Sigmoid colon (tissue), 7 donors: Measurements from ENCODE around the gene VGF. TPM values are rescaled to one million over a fixed set of nuclear protein-coding genes. Genes with fewer than 3 reads are reported as not detected.
"Not testable (repeated sequence)": the region's sequence is repeated elsewhere in the genome, so short reads cannot be mapped to it uniquely, and the experiment has no call there.

Source experiments
- DNase-seq: peaks from one replicate; pipeline ENCODE4 v3.0.0-alpha.2; 2019
- H3K27ac ChIP-seq, 4 donors: fragments of 200-600 bp; sonication (generic); one replicate each; pipeline ENCODE4 v1.5.1; 2016 to 2019; ENCODE audit warnings: mild to moderate bottlenecking in 1 of 4
- H3K27me3 ChIP-seq, 3 donors: fragments of 200-600 bp; sonication (generic); one replicate each; pipeline ENCODE4 v1.5.1; 2019; ENCODE audit warnings: mild to moderate bottlenecking in 1 of 3
- H3K36me3 ChIP-seq, 4 donors: fragments of 200-600 bp; sonication (generic); one replicate each; pipeline ENCODE4 v1.5.1; 2016 to 2019
- H3K4me1 ChIP-seq, 4 donors: fragments of 200-600 bp; sonication (generic); one replicate each; pipeline ENCODE4 v1.5.1; 2017 to 2019
- H3K4me3 ChIP-seq, 4 donors: fragments of 200-600 bp; sonication (generic); one replicate each; pipeline ENCODE4 v1.5.1; 2017 to 2019; ENCODE audit warnings: mild to moderate bottlenecking in 2 of 4, moderate library complexity in 1 of 4
- H3K9me3 ChIP-seq, 4 donors: fragments of 200-600 bp in 3 of 4; sonication (generic) in 3 of 4; one replicate each; pipeline versions ENCODE4 v1.5.1 to v1.6.1; 2013 to 2019
- CTCF ChIP-seq, 4 experiments: fragments of 450-650 bp in 3 of 4; fragments of 200-600 bp in 1 of 4; IDR thresholded peaks; one replicate each; pipeline ENCODE4 v1.5.1; 2016 to 2019; ENCODE audit warnings: antibody characterized with exemption in 4 of 4, mild to moderate bottlenecking in 3 of 4, moderate library complexity in 2 of 4
- EP300 ChIP-seq, 4 donors: sonication (generic); formaldehyde crosslinking; IDR thresholded peaks; one replicate each; pipeline ENCODE4 v1.6.1; 2017; ENCODE audit warnings: antibody characterized with exemption in 4 of 4
- POLR2A ChIP-seq, 2 donors: fragments of 450-650 bp; IDR thresholded peaks; one replicate each; pipeline ENCODE4 v1.6.1; 2016; ENCODE audit warnings: antibody characterized with exemption in 2 of 2, mild to moderate bottlenecking in 2 of 2, moderate library complexity in 2 of 2
- POLR2AphosphoS5 ChIP-seq, 4 donors: sonication (generic); formaldehyde crosslinking; IDR thresholded peaks; one replicate each; pipeline ENCODE4 v1.6.1; 2017; ENCODE audit warnings: antibody characterized with exemption in 4 of 4
- WGBS, 2 donors: extraction: QIAGEN DNeasy Blood & Tissue Kit; methylation state at CpG; one replicate each; pipeline ENCODE4 v1.1.7; 2013; 5-methylcytosine and 5-hydroxymethylcytosine counted together
- intact Hi-C: fragments of 100-400 bp; cut with DNase I; formaldehyde crosslinking; loops from one replicate; pipeline ENCODE4 v1.15.1; 2023
- polyA plus RNA-seq, 3 donors: library from polyadenylated mRNA; stranded (reverse); fragments of 200-250 nt; gene quantifications; one replicate each; pipeline ENCODE4 v1.2.3, GENCODE V29; 2013
- total RNA-seq, 4 donors: library from RNA; depleted of rRNA; stranded (reverse); fragments of >200 nt; gene quantifications; one replicate each; pipeline ENCODE4 v1.1.0, GENCODE V29; 2016
- donor health status: healthy with polysubstance abuse.
- donor health status: Bipolar disorder and iron deficiency.
- donor health status: healthy.

The VGF gene
- total and polyA plus RNA-seq, 7 donors, result 0.54 to 0.68 (median 0.55) TPM; not detected in 4

- Histone ChIP-seq H3K9me3 (no peaks in the 10 kb centered on the region), H3K36me3 (peaks cover 0 to 11% (median 0%) of the 10 kb centered on the region in 4 donors), H3K27ac (no peak overlapping the region), H3K4me1 (peaks cover 0 to 11% (median 10%) of the 10 kb centered on the region in 4 donors), H3K4me3 (peak overlapping the region in 2 of 4 donors; percentile 5 to 7), H3K27me3 (peaks cover 19 to 70% (median 33%) of the 10 kb centered on the region in 3 donors)
- intact Hi-C loops, result no loop called here
- DNase-seq, result no peak
- 11% methylated on average over 75 of the region's 75 CpGs for WGBS, 2 donors
- TF ChIP-seq POLR2A (IDR thresholded peaks at IDR 0.05) (peak in 1 of 2 donors; percentile 16), POLR2AphosphoS5 (IDR thresholded peaks at IDR 0.05) (no peak)
These were observed 36.6 kb upstream of the VGF start for GRCh38 chr7:101201695-101202602.

GRCh38 chr7:101200862-101201599 lies 35.7 kb upstream of the VGF start, which contains the start of gene MOGAT3:
MOGAT3 (minus strand) TSS chr7:101201036; CDS start chr7:101200854, 182 bp downstream.
- H3K36me3 ChIP-seq, result peaks cover 0 to 2% (median 0%) of the 10 kb centered on the region in 4 donors
- H3K27me3 ChIP-seq, result peaks cover 19 to 79% (median 33%) of the 10 kb centered on the region in 3 donors
- peak within 1 kb of the TSS in 2 of 4 donors; percentile 5 to 7 for H3K4me3 ChIP-seq
- TF ChIP-seq CTCF (IDR thresholded peaks at IDR 0.05) (no peak), POLR2A (IDR thresholded peaks at IDR 0.05) (peak in 1 of 2 donors; percentile 47)
- no peaks in the 10 kb centered on the region for H3K9me3 ChIP-seq
- intact Hi-C loops, result no loop called here
- no peak for DNase-seq
- 6 to 23% methylated on average over 21 of the region's 21 CpGs for WGBS, 2 donors
- peaks cover 0 to 11% (median 10%) of the 10 kb centered on the region in 4 donors for H3K4me1 ChIP-seq
- H3K27ac ChIP-seq, result no peak within 1 kb of the TSS

- DNase-seq, result no peak
- WGBS, 2 donors, result 67 to 77% methylated on average over 2 of the region's 2 CpGs
- H3K4me3 ChIP-seq, result no peak overlapping the region
- intact Hi-C loops, result no loop called here
- H3K9me3 ChIP-seq, result no peaks in the 10 kb centered on the region
- H3K27ac ChIP-seq, result no peak overlapping the region
- no peak for TF ChIP-seq POLR2A (IDR thresholded peaks at IDR 0.05)
- no peak for TF ChIP-seq EP300 (IDR thresholded peaks at IDR 0.05)
- TF ChIP-seq POLR2AphosphoS5 (IDR thresholded peaks at IDR 0.05), result no peak
- no peak for TF ChIP-seq CTCF (IDR thresholded peaks at IDR 0.05)
- H3K36me3 ChIP-seq, result no peaks in the 10 kb centered on the region
- peaks cover 19 to 85% (median 33%) of the 10 kb centered on the region in 3 donors for H3K27me3 ChIP-seq
- peaks cover 0 to 11% (median 10%) of the 10 kb centered on the region in 4 donors for H3K4me1 ChIP-seq
These were observed 35.1 kb upstream of the VGF start for GRCh38 chr7:101200504-101200861.

- H3K9me3 ChIP-seq, DNase-seq, H3K36me3 ChIP-seq, H3K4me3 ChIP-seq, H3K27ac ChIP-seq: not testable (repeated sequence)
- peaks cover 0 to 11% (median 10%) of the 10 kb centered on the region in 4 donors for H3K4me1 ChIP-seq
- intact Hi-C loops, result loop anchor here (10.0 kb wide), 1 partner anchor 55 kb away; no protein-coding TSS in a partner anchor
- peaks cover 19 to 89% (median 33%) of the 10 kb centered on the region in 3 donors for H3K27me3 ChIP-seq
- WGBS, 2 donors, result 95% methylated on average over 10 of the region's 10 CpGs
These were observed 34.2 kb upstream of the VGF start for GRCh38 chr7:101199522-101199921.

GRCh38 chr7:101198476-101198875 lies 33.1 kb upstream of the VGF start:
- TF ChIP-seq CTCF (IDR thresholded peaks at IDR 0.05) (no peak), POLR2A (IDR thresholded peaks at IDR 0.05) (no peak), EP300 (IDR thresholded peaks at IDR 0.05) (no peak), POLR2AphosphoS5 (IDR thresholded peaks at IDR 0.05) (no peak)
- no peak overlapping the region for H3K27ac ChIP-seq
- H3K4me3 ChIP-seq, result no peak overlapping the region
- intact Hi-C loops, result loop anchor here (10.0 kb wide), 1 partner anchor 54 kb away; no protein-coding TSS in a partner anchor
- no peaks in the 10 kb centered on the region for H3K36me3 ChIP-seq
- WGBS, 2 donors, result 78 to 92% methylated on average over 14 of the region's 14 CpGs
- H3K4me1 ChIP-seq, result peaks cover 0 to 11% (median 10%) of the 10 kb centered on the region in 4 donors
- no peak for DNase-seq
- H3K27me3 ChIP-seq, result peaks cover 19 to 94% (median 33%) of the 10 kb centered on the region in 3 donors
- no peaks in the 10 kb centered on the region for H3K9me3 ChIP-seq
